ENCODE results near the gene MARK3. TPM values are rescaled to one million over a fixed set of nuclear protein-coding genes. Genes with fewer than 3 reads are reported as not detected.
A peak's percentile ranks its signal among the peaks of the same experiment; 100 is the strongest.

Gene MARK3
- total and polyA plus RNA-seq, 10 of the 15 experiments (the other 5 are each of a cell fraction or from before 2014, with no cell fraction given): 10.7 to 75.1 (median 41.4) TPM

DNA sequence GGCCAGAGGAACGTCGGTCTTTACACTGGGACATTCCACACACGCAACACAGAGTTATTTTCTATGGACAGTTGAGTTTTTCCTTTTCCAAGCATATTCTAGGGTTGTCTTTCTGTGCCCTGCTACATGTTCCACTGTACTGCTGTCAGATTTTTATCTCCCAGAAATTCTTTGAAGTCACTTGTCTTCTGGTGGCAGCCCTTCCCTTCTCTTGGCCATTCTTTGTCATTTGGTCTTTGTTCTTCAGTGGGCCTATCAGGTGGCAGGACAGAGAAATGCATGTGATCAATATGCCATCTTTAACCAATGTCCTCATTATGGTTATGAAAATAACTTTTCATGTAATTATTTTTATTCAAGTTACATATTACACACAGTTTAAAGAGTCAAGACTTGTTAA, 36.3 kb downstream of the MARK3 start:
- Histone ChIP-seq H3K36me3 (ENCODE audit: control insufficient read depth in 2 of 2, insufficient read depth in 2 of 2, low read length in 1 of 2) (0 out of 4 replicates have a peak, but pooled peaks cover 0 to 3% of the 10 kb centered on the region in 2 experiments), H3K4me3 (no peak overlapping the region), H3K27ac (ENCODE audit: control insufficient read depth, insufficient read depth) (no peak overlapping the region), H3K9me3 (replicated peaks; ENCODE audit: control insufficient read depth, insufficient read depth, low read length) (no peaks in the 10 kb centered on the region), H4K20me1 (ENCODE audit: control insufficient read depth, insufficient read depth) (no peaks in the 10 kb centered on the region), H3K27me3 (replicated peaks in 1 of 2; ENCODE audit: control insufficient read depth in 2 of 2, insufficient read depth in 2 of 2, low read length in 1 of 2) (no peaks in the 10 kb centered on the region), H3K79me2 (ENCODE audit: control insufficient read depth, insufficient read depth, low read length) (peaks cover 15% of the 10 kb centered on the region), H2AFZ (ENCODE audit: control insufficient read depth, low read depth, low read length) (no peak overlapping the region), H3K4me1 (ENCODE audit: control insufficient read depth, insufficient read depth, low read length) (peaks cover 16% of the 10 kb centered on the region; the same call in 1 of the 2 replicates), H3K4me2 (ENCODE audit: control insufficient read depth, insufficient read depth) (no peak overlapping the region), H3K9ac (ENCODE audit: control insufficient read depth, insufficient read depth, low read length) (no peak overlapping the region)
- FAIRE-seq (no peak), ATAC-seq (no peak), DNase-seq (ENCODE audit: low read depth, low spot score) (no peak)
- no TSS peak for BruUV-seq (replicated peaks)
- intact Hi-C loops (cut with micrococcal nuclease; ENCODE audit: unreplicated experiment) (no loop called here), in situ Hi-C loops (cut with MboI) (no loop called here)
- TF ChIP-seq TAF1 (IDR thresholded peaks at IDR 0.05; ENCODE audit: borderline replicate concordance, low read depth, low read length) (no peak), STAT3 (IDR thresholded peaks at IDR 0.05; ENCODE audit: low read depth, low read length) (no peak), RFX5 (IDR thresholded peaks at IDR 0.05; ENCODE audit: low read depth, low read length) (no peak), CBFB (IDR thresholded peaks at IDR 0.05; ENCODE audit: low read depth) (no peak), NFYB (IDR thresholded peaks at IDR 0.05; ENCODE audit: insufficient read depth, low read depth, low read length) (no peak), SMAD5 (IDR thresholded peaks at IDR 0.05; ENCODE audit: low read depth) (no peak)
- CTCF ChIA-PET: no interaction called here
- RAD21 ChIA-PET (ENCODE audit: unreplicated experiment): no interaction called here
- POLR2A ChIA-PET: no interaction called here
- WGBS (ENCODE audit: insufficient coverage, insufficient replicate concordance, low lambda C conversion rate, missing lambda C conversion rate): 100% methylated on average over 3 of the region's 3 CpGs
- SMC1A ChIA-PET (ENCODE audit: uncharacterized antibody, unreplicated experiment): interaction anchor here (0.9 kb wide), 1 partner anchor 33 kb away, joined by 3 read pairs; no protein-coding TSS in a partner anchor

DNA sequence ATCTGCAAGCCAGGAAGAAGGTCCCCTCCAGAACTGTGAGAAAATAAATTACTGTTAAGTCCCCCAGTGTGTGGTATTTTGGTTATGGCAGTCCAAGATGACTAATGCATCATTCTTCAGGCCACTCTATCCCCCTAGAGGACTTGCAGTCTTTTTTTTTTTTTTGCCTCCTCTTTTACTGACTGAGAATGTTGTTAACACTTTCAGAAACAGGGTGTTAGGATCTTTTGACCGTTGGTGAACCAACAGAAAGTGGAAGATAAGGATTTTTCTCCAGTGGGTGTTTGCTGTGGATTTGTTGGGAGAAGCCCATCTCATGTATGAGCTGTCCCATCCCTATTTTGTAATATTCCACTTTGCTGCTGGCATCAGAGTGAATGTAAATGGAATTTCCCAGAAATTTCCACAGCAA, 37.8 kb downstream of the MARK3 start:
- FAIRE-seq (no peak), ATAC-seq (no peak; the same call in 2 of the 3 replicates), DNase-seq (ENCODE audit: low read depth, low spot score) (no peak)
- CTCF ChIA-PET: no interaction called here
- Histone ChIP-seq H3K4me2 (ENCODE audit: control insufficient read depth, insufficient read depth) (no peak overlapping the region), H4K20me1 (ENCODE audit: control insufficient read depth, insufficient read depth) (no peaks in the 10 kb centered on the region), H3K27ac (ENCODE audit: control insufficient read depth, insufficient read depth) (peak overlapping the region; percentile 9; the same call in 1 of the 2 replicates), H3K4me3 (0 out of 2 replicates have a peak overlapping the region, but pooled peaks have one; percentile 12), H3K36me3 (ENCODE audit: control insufficient read depth in 2 of 2, insufficient read depth in 2 of 2, low read length in 1 of 2) (0 out of 4 replicates have a peak, but pooled peaks cover 0 to 3% of the 10 kb centered on the region in 2 experiments), H3K4me1 (ENCODE audit: control insufficient read depth, insufficient read depth, low read length) (peaks cover 14% of the 10 kb centered on the region), H3K79me2 (ENCODE audit: control insufficient read depth, insufficient read depth, low read length) (peaks cover 25% of the 10 kb centered on the region), H3K9ac (ENCODE audit: control insufficient read depth, insufficient read depth, low read length) (no peak overlapping the region), H2AFZ (ENCODE audit: control insufficient read depth, low read depth, low read length) (no peak overlapping the region), H3K9me3 (replicated peaks; ENCODE audit: control insufficient read depth, insufficient read depth, low read length) (no peaks in the 10 kb centered on the region), H3K27me3 (replicated peaks in 1 of 2; ENCODE audit: control insufficient read depth in 2 of 2, insufficient read depth in 2 of 2, low read length in 1 of 2) (no peaks in the 10 kb centered on the region)
- 0% methylated on average over 1 of the region's 1 CpG for WGBS (ENCODE audit: insufficient coverage, insufficient replicate concordance, low lambda C conversion rate, missing lambda C conversion rate)
- SMC1A ChIA-PET (ENCODE audit: uncharacterized antibody, unreplicated experiment): interaction anchor here (1.1 to 1.4 kb wide), 3 partner anchors 8 to 26 kb away, joined by 3 read pairs; no protein-coding TSS in a partner anchor
- TF ChIP-seq ZNF384 (IDR thresholded peaks at IDR 0.05; ENCODE audit: borderline replicate concordance, low read depth, low read length) (peak; percentile 87), JUNB (IDR thresholded peaks at IDR 0.05) (0 out of 2 replicates have a peak, but pooled peaks have one; percentile 6), RCOR1 (conservative IDR thresholded peaks at IDR 0.05; ENCODE audit: low read depth, low read length) (no peak)
- RAD21 ChIA-PET (ENCODE audit: unreplicated experiment): no interaction called here
- intact Hi-C loops (cut with micrococcal nuclease; ENCODE audit: unreplicated experiment) (no loop called here), in situ Hi-C loops (cut with MboI) (no loop called here)
- POLR2A ChIA-PET: no interaction called here
- BruUV-seq (replicated peaks): no TSS peak

Measured in GM12878 (cell line).